Endothelial cell of umbilical vein (primary cell): ENCODE data around the gene COPE. TPM values are rescaled to one million over a fixed set of nuclear protein-coding genes. Genes with fewer than 3 reads are reported as not detected.

Experiments
- BruUV-seq: library from RNA; stranded (reverse); fragments of 400-500 nt; replicated peaks from 2 replicates; lab custom pipeline; 2021; lab: Mats Ljungman, UMichigan
- CTCF ChIA-PET: fragments of 300-600, 350-600 bp; sonication (Branson Sonifier 250); formaldehyde crosslinking; loops from one replicate; lab custom pipeline; 2021; ENCODE audit warnings: antibody characterized with exemption, inconsistent platforms; lab: Charles Lee
- POLR2A ChIA-PET: fragments of 300-600, 350-600 bp; sonication (Branson Sonifier 250); formaldehyde crosslinking; loops from one replicate; lab custom pipeline; 2021; ENCODE audit warnings: antibody characterized with exemption, inconsistent platforms; lab: Charles Lee
- DNase-seq: peaks from one replicate; pipeline ENCODE4 v3.0.0-alpha.2; 2011; ENCODE audit warnings: low read depth, low spot score
- FAIRE-seq: peaks from 2 replicates; lab custom pipeline; 2011; peaks lifted over from hg19 to GRCh38; lab: Jason Lieb, UNC
- H2AFZ ChIP-seq: 2 replicates; pipeline ENCODE4 v1.6.0; 2012; ENCODE audit warnings: low read depth, low read length, control low read depth, inconsistent platforms
- H3K27ac ChIP-seq: 2 replicates; pipeline ENCODE4 v1.5.1; 2011; ENCODE audit warnings: low read depth, mild to moderate bottlenecking, control low read depth, low read length, moderate library complexity; ENCODE audit not compliant: insufficient read depth
- H3K27me3 ChIP-seq, 2 experiments: 2 replicates each; pipeline versions ENCODE4 v1.6.0 to v1.6.1; 2011; ENCODE audit warnings: low read length in 2 of 2, mixed read lengths in 1 of 2; ENCODE audit not compliant: control insufficient read depth in 2 of 2, insufficient read depth in 2 of 2
- H3K36me3 ChIP-seq, 2 experiments: 2 replicates in 1 of 2; 3 replicates in 1 of 2; pipeline ENCODE4 v1.5.1; 2011; ENCODE audit warnings: low read length in 2 of 2, mild to moderate bottlenecking in 1 of 2, moderate library complexity in 1 of 2; ENCODE audit not compliant: control insufficient read depth in 2 of 2, insufficient read depth in 2 of 2; ENCODE audit errors: extremely low read depth in 1 of 2
- H3K4me1 ChIP-seq: 3 replicates; pipeline ENCODE4 v1.5.1; 2011; ENCODE audit warnings: mild to moderate bottlenecking, low read length; ENCODE audit not compliant: control insufficient read depth, insufficient read depth; ENCODE audit errors: extremely low read depth
- H3K4me2 ChIP-seq: 2 replicates; pipeline ENCODE4 v1.6.1; 2011; ENCODE audit warnings: low read length, control low read depth, mixed read lengths; ENCODE audit not compliant: insufficient read depth
- H3K4me3 ChIP-seq, 3 experiments: fragments of 200-600 bp in 1 of 3; sonication (generic), shearing (Covaris generic) in 1 of 3; replicated peaks in 1 of 3; 2 replicates each; pipeline ENCODE4 v1.5.1; 2011 to 2016; ENCODE audit warnings: control low read depth in 3 of 3, low read length in 3 of 3, mild to moderate bottlenecking in 2 of 3, inconsistent platforms in 1 of 3, low read depth in 1 of 3, moderate library complexity in 1 of 3; ENCODE audit not compliant: insufficient read depth in 1 of 3
- H3K79me2 ChIP-seq: 2 replicates; pipeline ENCODE4 v1.6.0; 2012; ENCODE audit warnings: low read length, inconsistent platforms; ENCODE audit not compliant: control insufficient read depth, insufficient read depth
- H3K9ac ChIP-seq: replicated peaks from 2 replicates; pipeline ENCODE3; 2011; ENCODE audit warnings: low read length, control low read depth; ENCODE audit not compliant: insufficient read depth; ENCODE audit errors: extremely low read depth
- H3K9me1 ChIP-seq: replicated peaks from 3 replicates; pipeline ENCODE4 v1.6.0; 2011; ENCODE audit warnings: mild to moderate bottlenecking, low read length; ENCODE audit not compliant: control insufficient read depth, insufficient read depth; ENCODE audit errors: extremely low read depth
- H3K9me3 ChIP-seq: replicated peaks from 2 replicates; pipeline ENCODE4 v1.5.1; 2012; ENCODE audit warnings: low read length, inconsistent platforms; ENCODE audit not compliant: control insufficient read depth, insufficient read depth
- H4K20me1 ChIP-seq: replicated peaks from 2 replicates; pipeline ENCODE3; 2011; ENCODE audit warnings: mild to moderate bottlenecking, low read length; ENCODE audit not compliant: control insufficient read depth, insufficient read depth; ENCODE audit errors: extremely low read depth
- EZH2 ChIP-seq: IDR thresholded peaks from 2 replicates; pipeline ENCODE4 v1.6.1; 2012; ENCODE audit warnings: borderline replicate concordance, low read depth, mild to moderate bottlenecking, moderate library complexity, low read length, inconsistent platforms; ENCODE audit not compliant: severe bottlenecking
- FOS ChIP-seq: IDR thresholded peaks from 2 replicates; pipeline ENCODE4 v1.6.1; 2011; ENCODE audit warnings: mild to moderate bottlenecking, low read length, moderate library complexity, borderline replicate concordance; ENCODE audit not compliant: insufficient read depth
- GATA2 ChIP-seq: IDR thresholded peaks from 2 replicates; pipeline ENCODE4 v1.7.0; 2011; ENCODE audit warnings: low read depth, mild to moderate bottlenecking, moderate library complexity, mixed read lengths, low read length; ENCODE audit not compliant: insufficient read length, insufficient read depth
- JUN ChIP-seq: IDR thresholded peaks from 2 replicates; pipeline ENCODE4 v1.6.1; 2011; ENCODE audit warnings: borderline replicate concordance, low read depth; ENCODE audit not compliant: insufficient read length, insufficient read depth
- MYC ChIP-seq: IDR thresholded peaks from one replicate; pipeline ENCODE4 v1.6.1; 2011; ENCODE audit warnings: mild to moderate bottlenecking, low read depth, low read length
- POLR2A ChIP-seq: IDR thresholded peaks from 2 replicates; pipeline ENCODE4 v1.6.1; 2012; ENCODE audit warnings: low read depth, mild to moderate bottlenecking, control low read depth, low read length
- POLR2AphosphoS5 ChIP-seq: IDR thresholded peaks from 2 replicates; pipeline ENCODE4 v1.6.1; 2012; ENCODE audit warnings: low read depth, mild to moderate bottlenecking, control low read depth, low read length, moderate library complexity; ENCODE audit not compliant: insufficient read depth
- dilution Hi-C: fragments of 300-500 bp; cut with MboI; formaldehyde crosslinking; loops from one replicate; pipeline ENCODE4 v1.15.0; 2019; ENCODE audit warnings: low sequenced_read_pairs; ENCODE audit not compliant: extremely low pct_ligation_motif_present
- intact Hi-C: fragments of 100-400 bp; cut with micrococcal nuclease; formaldehyde crosslinking; loops from one replicate; pipeline ENCODE4 v1.10.0; 2022
- polyA plus RNA-seq, 4 experiments: library from polyadenylated mRNA; depleted of rRNA in 3 of 4; stranded (reverse) in 3 of 4; unstranded in 1 of 4; fragments of >200 nt; gene quantifications; 2 replicates each; pipeline versions ENCODE4 v1.2.1 to v1.2.3, GENCODE V29; 2011 to 2012; ENCODE audit warnings: missing spikeins in 1 of 4
- total RNA-seq: library from RNA; stranded (reverse); gene quantifications from 2 replicates; pipeline ENCODE4 v1.2.3, GENCODE V29; 2021
- TF ChIP-seq, protein P1 (sequence below): IDR thresholded peaks from 2 replicates; pipeline ENCODE4 v1.6.1; 2011; ENCODE audit not compliant: insufficient read depth, insufficient read length
- TF ChIP-seq, protein P2 (sequence below), 2 donors: IDR thresholded peaks; 1 replicate in 1 of 2; 2 replicates in 1 of 2; pipeline ENCODE4 v1.5.1; 2011; ENCODE audit warnings: low read length in 2 of 2, mild to moderate bottlenecking in 2 of 2, moderate library complexity in 2 of 2, control low read depth in 1 of 2, inconsistent platforms in 1 of 2, low read depth in 1 of 2; ENCODE audit not compliant: insufficient read depth in 1 of 2; ENCODE audit errors: extremely low read depth in 1 of 2

COPE gene
- total and polyA plus RNA-seq, 2 donors (not counting 3 experiments of a cell fraction or from before 2014, with no cell fraction given): 252 to 407 TPM

DNA sequence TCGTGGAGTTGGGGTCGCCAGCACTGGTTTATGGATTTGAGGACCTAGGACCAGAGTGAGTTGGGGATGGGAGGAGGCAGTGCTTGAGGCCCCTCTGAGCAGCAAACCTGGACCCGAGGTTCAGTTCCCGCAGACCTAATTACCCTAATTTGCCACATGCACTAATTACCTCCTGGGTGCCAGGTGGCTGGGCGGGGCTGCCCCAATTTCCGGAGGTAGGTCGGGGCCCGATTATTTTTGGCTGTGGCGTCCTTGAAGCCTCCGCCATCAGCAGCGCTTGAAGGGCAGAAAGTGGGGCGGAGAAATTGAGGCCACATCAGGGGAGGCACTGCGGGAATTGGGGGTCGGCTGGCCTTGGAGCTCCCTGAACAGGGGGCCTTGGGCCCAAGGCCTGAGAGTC, 27.7 kb upstream of the COPE start:
- no peaks in the 10 kb centered on the region for H3K4me1 ChIP-seq
- no peaks in the 10 kb centered on the region for H3K9me3 ChIP-seq
- H2AFZ ChIP-seq: no peak overlapping the region
- H3K27ac ChIP-seq: no peak overlapping the region
- dilution Hi-C loops (no loop called here), intact Hi-C loops (no loop called here)
- TF ChIP-seq, protein P1, sequence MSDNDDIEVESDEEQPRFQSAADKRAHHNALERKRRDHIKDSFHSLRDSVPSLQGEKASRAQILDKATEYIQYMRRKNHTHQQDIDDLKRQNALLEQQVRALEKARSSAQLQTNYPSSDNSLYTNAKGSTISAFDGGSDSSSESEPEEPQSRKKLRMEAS: no peak
- no peak for TF ChIP-seq FOS
- TF ChIP-seq, protein P2, sequence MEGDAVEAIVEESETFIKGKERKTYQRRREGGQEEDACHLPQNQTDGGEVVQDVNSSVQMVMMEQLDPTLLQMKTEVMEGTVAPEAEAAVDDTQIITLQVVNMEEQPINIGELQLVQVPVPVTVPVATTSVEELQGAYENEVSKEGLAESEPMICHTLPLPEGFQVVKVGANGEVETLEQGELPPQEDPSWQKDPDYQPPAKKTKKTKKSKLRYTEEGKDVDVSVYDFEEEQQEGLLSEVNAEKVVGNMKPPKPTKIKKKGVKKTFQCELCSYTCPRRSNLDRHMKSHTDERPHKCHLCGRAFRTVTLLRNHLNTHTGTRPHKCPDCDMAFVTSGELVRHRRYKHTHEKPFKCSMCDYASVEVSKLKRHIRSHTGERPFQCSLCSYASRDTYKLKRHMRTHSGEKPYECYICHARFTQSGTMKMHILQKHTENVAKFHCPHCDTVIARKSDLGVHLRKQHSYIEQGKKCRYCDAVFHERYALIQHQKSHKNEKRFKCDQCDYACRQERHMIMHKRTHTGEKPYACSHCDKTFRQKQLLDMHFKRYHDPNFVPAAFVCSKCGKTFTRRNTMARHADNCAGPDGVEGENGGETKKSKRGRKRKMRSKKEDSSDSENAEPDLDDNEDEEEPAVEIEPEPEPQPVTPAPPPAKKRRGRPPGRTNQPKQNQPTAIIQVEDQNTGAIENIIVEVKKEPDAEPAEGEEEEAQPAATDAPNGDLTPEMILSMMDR (IDR thresholded peaks at IDR 0.05; ENCODE audit: extremely low read depth in 1 of 2, insufficient read depth in 1 of 2, low read depth in 1 of 2, low read length in 2 of 2): no peak
- TF ChIP-seq POLR2A: no peak
- no peak for TF ChIP-seq JUN
- no peak for TF ChIP-seq EZH2
- no peak for TF ChIP-seq GATA2
- no peak for TF ChIP-seq MYC
- no peak for TF ChIP-seq POLR2AphosphoS5
- no peak for DNase-seq
- H3K9ac ChIP-seq: no peak overlapping the region
- H3K27me3 ChIP-seq: no peaks in the 10 kb centered on the region
- no peak overlapping the region for H3K4me2 ChIP-seq
- CTCF ChIA-PET: interaction anchor here (1.1 kb wide), 1 partner anchor 40 kb away, joined by 5 read pairs; no protein-coding TSS in a partner anchor
- peaks cover 0 to 1% of the 10 kb centered on the region in 2 experiments for H3K36me3 ChIP-seq
- no peaks in the 10 kb centered on the region for H4K20me1 ChIP-seq
- no TSS peak for BruUV-seq
- no peaks in the 10 kb centered on the region for H3K79me2 ChIP-seq
- no peak overlapping the region for H3K4me3 ChIP-seq
- FAIRE-seq: no peak
- no peaks in the 10 kb centered on the region for H3K9me1 ChIP-seq
- POLR2A ChIA-PET: no interaction called here
